HG03520 (cell line): ENCODE results near the gene NISCH.
"Not testable (repeated sequence)": the region's sequence is repeated elsewhere in the genome, so short reads cannot be mapped to it uniquely, and the experiment has no call there.

ENCODE experiments used
- ATAC-seq: cut with Tn5 transposase; IDR thresholded peaks from one replicate; pipeline ENCODE4 v1.9.1; 2021; ENCODE audit warnings: mild to moderate bottlenecking, moderate library complexity; ENCODE audit not compliant: unreplicated experiment

The NISCH gene

GRCh38 chr3:52524752-52525679 lies 69.6 kb downstream of the NISCH start:
- ATAC-seq = no peak

- ATAC-seq = no peak
Observed at GRCh38 chr3:52525680-52526561, 70.5 kb downstream of the NISCH start.

GRCh38 chr3:52526671-52527038 lies 71.3 kb downstream of the NISCH start:
- not testable (repeated sequence) for ATAC-seq

- no peak for ATAC-seq
Observed at GRCh38 chr3:52527039-52527731, 71.8 kb downstream of the NISCH start.

GRCh38 chr3:52527732-52528585 lies 72.6 kb downstream of the NISCH start:
- no peak for ATAC-seq

GRCh38 chr3:52528586-52529375 lies 73.4 kb downstream of the NISCH start:
- ATAC-seq = no peak

GRCh38 chr3:52529376-52530333 lies 74.3 kb downstream of the NISCH start:
- no peak for ATAC-seq

- no peak for ATAC-seq
Observed at GRCh38 chr3:52530918-52531826, 75.8 kb downstream of the NISCH start.

- ATAC-seq = no peak
Observed at GRCh38 chr3:52531860-52532516, 76.6 kb downstream of the NISCH start.

- ATAC-seq = no peak
Observed at GRCh38 chr3:52532517-52532837, 77.1 kb downstream of the NISCH start.

- ATAC-seq = no peak
Observed at GRCh38 chr3:52532838-52533622, 77.6 kb downstream of the NISCH start.

GRCh38 chr3:52533623-52534280 lies 78.3 kb downstream of the NISCH start, which contains the start of gene NT5DC2:
Gene NT5DC2 (minus strand): TSS chr3:52533857. CDS start chr3:52533737, 120 bp downstream.
- ATAC-seq = no peak

- no peak for ATAC-seq
Observed at GRCh38 chr3:52534281-52535183, 79.1 kb downstream of the NISCH start.

GRCh38 chr3:52535411-52536111 lies 80.2 kb downstream of the NISCH start:
- ATAC-seq = no peak
